ENCODE measurements around the gene ZMIZ1.

ZMIZ1 gene

GRCh38 chr10:79178614-79179163 is 109.9 kb downstream of the ZMIZ1 start:
- DNase-seq: no peak

- DNase-seq: no peak
Observed at GRCh38 chr10:79179164-79179956, 110.6 kb downstream of the ZMIZ1 start.

- DNase-seq: no peak
Observed at GRCh38 chr10:79179957-79180309, 111.2 kb downstream of the ZMIZ1 start.

GRCh38 chr10:79180414-79181221 is 111.9 kb downstream of the ZMIZ1 start:
- no peak for DNase-seq

- DNase-seq: no peak
Observed at GRCh38 chr10:79181227-79181626, 112.5 kb downstream of the ZMIZ1 start.

- DNase-seq: no peak
Observed at GRCh38 chr10:79181698-79182521, 113.1 kb downstream of the ZMIZ1 start.

- no peak for DNase-seq
Observed at GRCh38 chr10:79182781-79183467, 114.2 kb downstream of the ZMIZ1 start.

- DNase-seq: no peak
Observed at GRCh38 chr10:79183468-79183865, 114.7 kb downstream of the ZMIZ1 start.

- DNase-seq: peak; percentile 57
Observed at GRCh38 chr10:79184145-79184625, 115.4 kb downstream of the ZMIZ1 start.

GRCh38 chr10:79184657-79185056 is 115.9 kb downstream of the ZMIZ1 start:
- no peak for DNase-seq

- DNase-seq: no peak
Observed at GRCh38 chr10:79185067-79185774, 116.5 kb downstream of the ZMIZ1 start.

- DNase-seq: no peak
Observed at GRCh38 chr10:79185796-79186374, 117.1 kb downstream of the ZMIZ1 start.

- DNase-seq: no peak
Observed at GRCh38 chr10:79186486-79187120, 117.8 kb downstream of the ZMIZ1 start.

GRCh38 chr10:79187121-79187940 is 118.6 kb downstream of the ZMIZ1 start:
- DNase-seq: no peak

GRCh38 chr10:79188154-79188965 is 119.6 kb downstream of the ZMIZ1 start:
- no peak for DNase-seq

GRCh38 chr10:79189181-79189580 is 120.4 kb downstream of the ZMIZ1 start:
- DNase-seq: no peak

GRCh38 chr10:79189853-79190435 is 121.2 kb downstream of the ZMIZ1 start:
- DNase-seq: no peak

- DNase-seq: no peak
Observed at GRCh38 chr10:79190740-79191261, 122.0 kb downstream of the ZMIZ1 start.

All from NCI-H774 (cell line).